Muscle layer of colon (tissue), 2 donors: ENCODE results near the gene P4HB.
A peak's percentile ranks its signal among the peaks of the same experiment; 100 is the strongest.

Experiments
- H3K27ac ChIP-seq: one replicate; pipeline ENCODE4 v1.7.0; 2013; ENCODE audit warnings: low read depth, mild to moderate bottlenecking, low read length, moderate library complexity
- H3K27me3 ChIP-seq, 2 donors: one replicate each; pipeline ENCODE4 v1.7.0; 2013; ENCODE audit warnings: low read length in 2 of 2, mild to moderate bottlenecking in 2 of 2; ENCODE audit not compliant: insufficient read depth in 2 of 2, control insufficient read depth in 1 of 2
- H3K36me3 ChIP-seq: one replicate; pipeline ENCODE4 v1.7.0; 2013; ENCODE audit warnings: mild to moderate bottlenecking, low read length; ENCODE audit not compliant: insufficient read depth
- H3K4me1 ChIP-seq: one replicate; pipeline ENCODE4 v1.7.0; 2013; ENCODE audit warnings: mild to moderate bottlenecking, low read length; ENCODE audit not compliant: insufficient read depth
- H3K4me3 ChIP-seq, 2 donors: one replicate each; pipeline ENCODE4 v1.7.0; 2013; ENCODE audit warnings: low read length in 2 of 2, low read depth in 1 of 2, mild to moderate bottlenecking in 1 of 2, moderate library complexity in 1 of 2
- H3K9ac ChIP-seq: one replicate; pipeline ENCODE4 v1.7.0; 2013; ENCODE audit warnings: low read length
- H3K9me3 ChIP-seq: one replicate; pipeline ENCODE4 v1.7.0; 2013; ENCODE audit warnings: mild to moderate bottlenecking, low read length
- donor health status: abdominal sarcoma.
- donor health status: Adenocarcinoma of cecum.

The P4HB gene

DNA sequence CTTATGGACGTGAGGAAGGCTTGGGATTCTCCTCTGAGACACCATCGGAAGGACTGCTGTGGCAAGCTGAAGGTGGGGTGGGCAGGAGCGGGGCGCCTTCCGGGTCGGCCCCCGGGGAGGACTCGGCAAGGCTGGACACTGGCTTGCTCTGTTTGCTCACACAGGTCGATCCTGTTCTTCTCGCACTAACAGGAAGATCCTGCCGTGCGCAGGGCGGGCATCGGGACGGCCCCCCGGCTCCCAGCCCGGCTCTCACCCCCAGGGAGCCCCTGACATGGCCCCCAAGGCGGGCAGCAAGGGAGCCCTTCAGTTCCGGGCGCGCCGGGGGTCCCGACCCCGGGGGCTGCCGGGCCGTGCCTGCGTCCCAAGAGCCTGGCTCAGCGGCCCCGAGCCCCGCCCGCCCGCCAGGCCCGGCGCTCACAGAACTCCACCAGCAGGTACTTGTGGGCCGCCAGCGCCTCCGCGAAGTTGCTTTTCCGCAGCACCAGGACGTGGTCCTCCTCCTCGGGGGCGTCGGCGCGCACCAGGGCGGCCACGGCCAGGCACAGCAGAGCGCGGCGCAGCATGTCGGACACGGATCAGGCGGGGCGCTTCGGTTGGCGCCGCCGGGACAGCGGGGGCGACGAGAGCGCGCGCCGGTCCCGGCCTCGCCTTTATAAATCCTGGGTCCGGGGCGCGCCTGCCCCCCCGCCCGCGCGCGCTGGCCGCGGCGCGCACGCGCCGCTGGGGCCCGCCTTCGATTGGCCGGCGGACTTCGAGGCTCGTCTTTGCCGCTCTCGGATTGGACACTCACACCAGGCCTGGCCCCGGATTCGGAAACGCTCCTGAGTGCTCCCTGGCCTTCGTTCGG is at the start of gene P4HB:
Gene P4HB, minus strand, starts transcription at position 630 of the 850 bp plus-strand sequence. Its CDS starts 64 bp downstream, at position 566.
- H3K9me3 ChIP-seq, result no peaks in the 10 kb centered on the region
- peak within 1 kb of the TSS; percentile 96 for H3K27ac ChIP-seq
- H3K9ac ChIP-seq, result peak within 1 kb of the TSS; percentile 84
- H3K4me1 ChIP-seq, result peaks cover 31% of the 10 kb centered on the region
- peaks cover 35% of the 10 kb centered on the region for H3K36me3 ChIP-seq
- H3K4me3 ChIP-seq, result peak within 1 kb of the TSS; percentile 76 to 86
- no peaks in the 10 kb centered on the region for H3K27me3 ChIP-seq

DNA sequence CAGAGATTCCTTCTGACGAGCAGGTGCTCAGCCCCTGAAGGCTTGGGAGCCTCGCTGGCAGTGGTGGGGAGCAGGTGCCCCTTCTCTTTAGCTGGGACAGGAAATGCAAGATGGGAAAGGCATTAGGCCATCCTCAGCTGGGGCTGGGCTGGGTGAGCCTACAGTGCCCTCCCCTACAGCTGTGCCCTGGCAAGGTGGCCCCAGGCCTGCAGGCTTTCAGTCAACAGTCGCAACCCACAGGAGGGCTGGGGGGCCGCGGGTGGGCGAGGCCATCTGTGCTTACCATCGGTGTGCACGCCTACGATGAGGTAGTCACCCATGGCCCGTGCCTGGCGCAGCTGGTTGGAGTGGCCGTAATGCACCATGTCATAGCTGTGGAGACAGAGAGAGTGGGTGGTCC is 48.9 kb upstream of the P4HB start:
- no peak overlapping the region for H3K9ac ChIP-seq
- peaks cover 13% of the 10 kb centered on the region for H3K4me1 ChIP-seq
- H3K9me3 ChIP-seq, result no peaks in the 10 kb centered on the region
- H3K27ac ChIP-seq, result no peak overlapping the region
- H3K27me3 ChIP-seq, result no peaks in the 10 kb centered on the region
- H3K36me3 ChIP-seq, result peaks cover 23% of the 10 kb centered on the region
- H3K4me3 ChIP-seq, result no peak overlapping the region

DNA sequence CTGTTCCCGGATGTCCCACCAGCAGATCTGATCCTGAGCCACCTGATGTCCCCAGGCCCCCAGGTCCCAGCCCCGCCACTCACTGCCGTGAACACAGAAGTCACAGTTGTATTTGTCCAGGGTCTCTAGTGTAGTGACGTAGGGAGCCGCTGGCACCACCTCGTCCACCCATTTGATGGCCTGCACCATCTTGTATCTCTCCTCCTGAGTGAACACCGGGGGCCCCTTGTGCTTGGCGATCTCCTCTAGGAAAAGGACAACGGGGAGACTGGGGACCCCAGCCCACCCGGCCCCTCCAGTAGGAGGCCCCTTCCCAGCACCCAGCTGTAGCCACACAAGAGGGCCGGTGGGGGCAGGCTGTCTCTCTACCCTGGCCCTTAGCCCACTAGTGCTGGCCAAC is 48.5 kb upstream of the P4HB start:
- H3K9ac ChIP-seq, result no peak overlapping the region
- H3K9me3 ChIP-seq, result no peaks in the 10 kb centered on the region
- no peaks in the 10 kb centered on the region for H3K27me3 ChIP-seq
- peaks cover 19% of the 10 kb centered on the region for H3K36me3 ChIP-seq
- H3K4me1 ChIP-seq, result peaks cover 13% of the 10 kb centered on the region
- H3K27ac ChIP-seq, result no peak overlapping the region
- no peak overlapping the region for H3K4me3 ChIP-seq

DNA sequence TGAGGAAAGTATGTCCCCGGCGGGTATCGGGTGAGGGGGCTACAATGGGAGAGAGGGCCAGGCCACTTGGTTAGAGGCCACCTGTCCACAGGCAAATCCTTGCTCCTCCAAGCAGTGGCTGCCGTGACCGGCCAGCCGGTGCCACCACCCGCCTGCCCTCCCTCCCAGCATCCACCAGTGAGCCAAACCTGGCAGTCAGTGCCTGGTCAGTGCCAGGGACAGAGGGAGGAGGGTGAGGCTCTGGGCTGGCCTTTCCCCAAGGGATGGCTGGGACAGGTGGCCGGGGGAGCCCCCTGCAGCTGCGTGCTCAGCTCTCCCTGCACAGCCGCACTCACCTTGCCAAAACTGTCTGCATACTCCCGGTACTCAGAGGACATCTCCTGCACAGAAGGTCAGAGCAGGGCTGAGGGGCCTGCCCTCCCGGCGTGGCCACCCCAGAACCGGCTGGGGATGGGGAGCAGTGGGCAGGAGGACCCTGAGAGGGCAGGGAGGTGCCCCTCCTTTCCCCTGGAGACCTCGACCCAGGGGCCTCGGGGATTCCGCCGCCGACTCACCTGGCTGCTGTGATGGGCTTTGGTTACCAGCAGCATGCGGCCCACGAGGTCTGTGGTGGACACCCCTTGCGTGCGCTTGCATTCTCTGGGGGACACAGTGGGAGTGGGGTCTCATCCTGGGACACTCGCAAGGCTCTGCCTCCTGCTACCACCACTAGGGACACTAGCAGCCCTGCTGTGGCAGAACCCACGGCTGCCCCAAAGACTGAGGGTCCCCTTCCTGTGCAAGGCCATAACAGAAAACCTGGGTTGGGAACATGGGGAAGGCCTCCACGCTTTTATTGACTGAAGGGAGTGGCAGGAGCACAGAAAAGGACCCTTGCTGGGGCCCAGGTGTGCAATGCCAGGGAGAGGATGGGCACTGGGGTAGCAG is 47.1 kb upstream of the P4HB start:
- Histone ChIP-seq H3K27me3 (peaks cover 0 to 12% of the 10 kb centered on the region in 2 donors), H3K9me3 (no peaks in the 10 kb centered on the region), H3K36me3 (peaks cover 6% of the 10 kb centered on the region), H3K4me3 (no peak overlapping the region), H3K27ac (no peak overlapping the region), H3K9ac (no peak overlapping the region), H3K4me1 (peaks cover 13% of the 10 kb centered on the region)

DNA sequence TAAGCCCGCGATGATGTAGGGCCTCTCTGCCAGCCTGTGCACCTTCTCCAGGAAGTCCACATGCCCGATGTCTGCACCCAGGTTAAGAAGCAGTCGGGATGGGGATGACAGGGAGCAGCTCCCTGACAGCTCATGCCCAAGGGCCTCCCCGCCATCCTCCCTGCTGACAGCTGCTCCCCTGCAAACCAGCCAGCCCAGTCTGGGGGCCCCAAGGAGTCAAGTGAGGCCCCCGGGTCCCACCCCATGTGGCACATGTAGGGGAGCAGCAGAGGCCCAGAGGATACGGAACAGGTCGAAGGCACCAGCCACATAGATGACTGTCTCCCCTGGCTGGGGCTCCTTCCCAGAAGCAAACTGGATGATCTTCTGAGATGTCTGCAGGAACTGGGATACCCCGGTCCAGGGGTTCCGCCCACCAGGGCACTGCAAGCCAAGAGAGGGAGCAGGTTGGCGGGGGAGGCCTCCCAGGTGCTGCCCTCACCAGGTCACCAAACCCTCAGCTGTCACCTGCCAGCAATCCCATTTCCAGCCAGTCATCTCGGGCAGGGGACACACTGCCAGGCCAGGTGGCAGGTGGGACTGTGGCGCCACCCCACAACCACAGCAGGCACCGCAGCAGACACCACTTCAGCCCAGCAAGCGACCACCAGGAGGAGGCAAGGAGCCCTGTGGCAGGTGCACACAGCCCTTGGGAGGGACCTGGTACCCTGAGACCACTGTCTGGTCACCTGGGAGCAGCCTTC is 46.3 kb upstream of the P4HB start:
- Histone ChIP-seq H3K27ac (no peak overlapping the region), H3K27me3 (peaks cover 0 to 19% of the 10 kb centered on the region in 2 donors), H3K9me3 (no peaks in the 10 kb centered on the region), H3K4me3 (no peak overlapping the region), H3K4me1 (peaks cover 11% of the 10 kb centered on the region), H3K36me3 (no peaks in the 10 kb centered on the region), H3K9ac (no peak overlapping the region)

DNA sequence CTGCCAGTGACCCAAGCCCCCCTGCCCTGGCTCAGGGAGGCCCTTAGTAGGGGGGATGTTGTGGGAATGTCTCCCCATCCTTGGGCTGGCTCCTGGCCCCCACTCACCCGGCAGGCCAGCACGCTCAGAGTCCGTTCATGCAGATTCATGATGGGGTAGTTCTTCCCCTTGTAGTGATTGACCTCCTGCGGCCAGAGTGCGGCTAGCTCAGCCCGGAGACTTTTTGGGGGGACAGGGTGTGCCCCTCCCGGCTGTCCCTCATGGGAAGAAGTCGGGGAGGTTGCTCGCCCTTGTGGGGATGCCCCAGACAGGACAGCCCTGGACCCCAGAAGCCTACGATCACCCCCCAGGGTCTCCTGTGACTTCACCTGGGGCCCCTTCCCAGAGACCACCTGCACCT is 45.7 kb upstream of the P4HB start:
- Histone ChIP-seq H3K4me3 (no peak overlapping the region), H3K4me1 (peaks cover 10% of the 10 kb centered on the region), H3K36me3 (no peaks in the 10 kb centered on the region), H3K9ac (no peak overlapping the region), H3K27ac (no peak overlapping the region), H3K27me3 (peaks cover 0 to 24% of the 10 kb centered on the region in 2 donors), H3K9me3 (no peaks in the 10 kb centered on the region)

DNA sequence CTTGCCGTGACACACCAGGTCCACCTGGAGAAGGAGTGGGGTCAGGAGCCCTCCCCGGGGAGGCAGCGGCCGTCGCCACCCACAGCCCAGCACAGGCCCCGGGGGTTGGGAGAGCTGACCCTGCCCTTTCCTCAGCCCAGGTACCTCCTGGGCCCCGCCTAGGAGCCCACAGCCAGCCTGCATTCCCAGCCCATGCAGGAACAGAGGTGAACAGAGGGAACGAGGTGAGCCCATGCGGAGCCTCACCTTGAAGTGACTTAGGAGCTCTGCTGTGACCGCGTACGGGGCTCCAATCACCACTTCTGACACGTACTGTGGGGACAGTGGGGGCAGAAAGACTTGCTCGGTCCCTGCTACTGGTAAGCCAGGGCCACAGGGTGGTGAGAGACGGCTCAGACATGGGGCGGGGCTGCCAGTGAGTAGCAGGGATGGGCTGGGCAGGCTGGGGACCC is 45.1 kb upstream of the P4HB start:
- H3K4me3 ChIP-seq, result no peak overlapping the region
- peaks cover 0 to 24% of the 10 kb centered on the region in 2 donors for H3K27me3 ChIP-seq
- H3K36me3 ChIP-seq, result peaks cover 2% of the 10 kb centered on the region
- no peak overlapping the region for H3K9ac ChIP-seq
- H3K27ac ChIP-seq, result no peak overlapping the region
- no peaks in the 10 kb centered on the region for H3K9me3 ChIP-seq
- peaks cover 6% of the 10 kb centered on the region for H3K4me1 ChIP-seq

DNA sequence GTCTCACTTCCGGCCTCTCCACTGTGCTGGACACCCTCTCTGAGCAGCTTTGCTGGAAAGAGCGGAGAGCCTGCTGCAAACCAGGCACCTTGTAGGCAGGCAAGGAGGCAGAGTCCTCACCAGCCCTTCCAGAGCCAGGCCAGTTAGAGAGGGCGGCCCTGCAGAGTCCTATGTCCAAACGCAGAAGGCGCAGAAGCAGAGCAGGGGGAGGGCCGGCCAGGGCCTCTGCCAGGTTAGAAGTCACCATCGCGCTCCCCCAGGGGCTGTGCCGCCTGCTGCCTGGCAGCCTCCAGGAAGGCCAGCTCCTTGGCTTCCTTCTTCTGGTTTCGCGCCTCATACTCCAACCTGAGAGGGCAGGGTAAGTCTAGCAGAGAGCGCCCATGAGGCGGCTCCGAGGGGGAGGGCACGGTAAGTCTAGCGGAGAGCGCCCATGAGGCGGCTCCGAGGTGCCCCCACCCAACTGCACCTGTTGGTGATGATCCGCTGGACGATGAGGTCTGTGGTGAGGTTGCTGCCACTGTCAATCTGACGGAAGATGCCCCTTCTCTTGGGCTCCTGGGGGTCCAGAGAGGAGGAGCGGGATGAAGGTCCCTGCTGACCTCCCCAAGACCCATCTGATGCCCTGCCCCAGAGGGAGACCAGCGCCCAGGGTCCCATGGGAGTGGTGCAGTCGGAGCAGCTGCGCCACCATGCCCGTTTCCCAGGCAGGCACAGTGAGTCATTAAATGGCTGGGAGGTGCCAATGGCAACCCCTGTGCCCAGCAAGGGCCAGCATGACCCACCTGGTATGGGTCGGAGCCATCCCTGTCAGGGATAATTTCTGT is 44.5 kb upstream of the P4HB start:
- Histone ChIP-seq H3K27ac (no peak overlapping the region), H3K36me3 (peaks cover 8% of the 10 kb centered on the region), H3K27me3 (peaks cover 0 to 24% of the 10 kb centered on the region in 2 donors), H3K4me1 (no peaks in the 10 kb centered on the region), H3K4me3 (no peak overlapping the region), H3K9ac (no peak overlapping the region), H3K9me3 (no peaks in the 10 kb centered on the region)

DNA sequence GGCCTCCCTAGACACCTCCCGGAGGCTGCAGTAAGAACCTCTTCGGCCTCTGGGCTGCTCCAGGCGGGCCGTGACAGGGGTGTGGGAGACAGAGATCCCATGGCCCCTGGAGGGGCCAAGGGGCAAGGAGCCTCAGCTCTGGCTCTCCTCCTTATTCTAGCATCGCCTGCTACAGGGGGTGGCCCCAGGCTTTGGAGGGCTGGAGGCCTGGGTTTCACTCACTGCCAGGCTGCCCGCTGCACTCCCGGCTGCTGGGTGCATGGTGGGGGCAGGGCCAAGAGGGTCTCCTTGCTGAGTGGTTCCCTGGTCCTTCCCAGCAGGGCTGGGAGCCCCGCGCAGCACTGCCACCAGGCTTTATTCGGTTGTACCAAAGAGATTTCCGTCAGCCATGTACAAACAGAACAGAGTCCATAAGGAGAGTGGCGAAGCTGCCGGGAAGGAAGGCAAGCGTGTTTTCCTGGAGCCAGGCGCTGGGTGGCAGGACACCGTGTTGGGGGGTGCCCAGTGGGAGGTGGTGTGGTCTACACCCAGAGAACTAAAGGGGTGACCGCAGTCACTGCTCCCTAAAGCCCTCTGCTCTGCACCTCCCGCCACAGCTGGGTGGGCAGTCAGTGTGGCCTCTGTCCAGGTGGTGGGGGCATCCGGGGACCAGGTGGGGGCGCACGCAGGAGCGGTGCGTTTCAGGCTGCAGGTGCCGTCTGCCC is 43.7 kb upstream of the P4HB start:
- Histone ChIP-seq H3K9ac (no peak overlapping the region), H3K27me3 (peaks cover 0 to 24% of the 10 kb centered on the region in 2 donors), H3K36me3 (peaks cover 16% of the 10 kb centered on the region), H3K4me1 (no peaks in the 10 kb centered on the region), H3K27ac (no peak overlapping the region), H3K9me3 (no peaks in the 10 kb centered on the region), H3K4me3 (no peak overlapping the region)

DNA sequence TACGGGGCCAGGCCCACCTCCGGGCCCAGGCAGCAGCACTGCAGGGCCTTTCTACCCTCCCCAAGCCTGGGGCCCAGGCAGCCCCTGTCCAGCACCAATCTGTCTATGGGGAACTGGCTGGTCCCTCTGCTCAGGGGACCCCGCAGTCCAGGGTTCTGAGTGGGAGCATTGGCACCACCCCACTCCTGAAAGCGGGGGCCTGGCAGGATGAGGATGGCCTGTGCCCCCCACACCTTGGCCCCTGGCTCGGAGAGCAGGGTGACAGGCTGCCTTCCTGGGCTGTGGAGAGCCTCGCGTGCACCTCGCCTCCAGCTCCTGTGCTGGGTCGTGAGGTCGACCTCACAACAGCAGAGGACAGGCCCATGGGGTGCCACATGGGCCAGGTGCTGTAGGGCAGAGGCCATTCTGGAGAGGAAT is 43.1 kb upstream of the P4HB start:
- Histone ChIP-seq H3K9ac (no peak overlapping the region), H3K36me3 (peaks cover 22% of the 10 kb centered on the region), H3K4me1 (no peaks in the 10 kb centered on the region), H3K27ac (no peak overlapping the region), H3K27me3 (peaks cover 0 to 24% of the 10 kb centered on the region in 2 donors), H3K9me3 (no peaks in the 10 kb centered on the region), H3K4me3 (no peak overlapping the region)
